ENCODE measurements around the gene PALLD.

The PALLD gene

GRCh38 chr4:168594121-168594520 is 97.3 kb downstream of the PALLD start:
- no peak for DNase-seq

DNA sequence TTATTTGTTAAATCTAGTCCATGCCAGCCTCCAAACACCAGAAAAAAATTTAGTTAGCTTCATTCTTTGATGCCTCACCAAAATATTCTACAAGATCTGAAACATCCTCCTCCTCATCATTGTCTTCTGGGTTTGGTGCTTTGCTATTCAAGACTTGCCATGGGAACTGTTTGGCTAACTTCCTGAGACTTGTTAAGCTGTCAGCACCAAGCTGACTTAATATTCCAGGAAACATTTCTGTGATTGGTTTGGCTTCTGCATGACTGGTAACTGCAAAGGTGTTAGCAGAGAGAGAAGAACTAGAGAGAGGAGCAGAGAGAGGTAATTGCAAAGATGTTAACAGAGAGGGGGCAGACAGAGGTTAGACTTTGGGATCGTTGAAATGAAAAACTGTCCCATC is 101.3 kb downstream of the PALLD start:
- DNase-seq = no peak

DNA sequence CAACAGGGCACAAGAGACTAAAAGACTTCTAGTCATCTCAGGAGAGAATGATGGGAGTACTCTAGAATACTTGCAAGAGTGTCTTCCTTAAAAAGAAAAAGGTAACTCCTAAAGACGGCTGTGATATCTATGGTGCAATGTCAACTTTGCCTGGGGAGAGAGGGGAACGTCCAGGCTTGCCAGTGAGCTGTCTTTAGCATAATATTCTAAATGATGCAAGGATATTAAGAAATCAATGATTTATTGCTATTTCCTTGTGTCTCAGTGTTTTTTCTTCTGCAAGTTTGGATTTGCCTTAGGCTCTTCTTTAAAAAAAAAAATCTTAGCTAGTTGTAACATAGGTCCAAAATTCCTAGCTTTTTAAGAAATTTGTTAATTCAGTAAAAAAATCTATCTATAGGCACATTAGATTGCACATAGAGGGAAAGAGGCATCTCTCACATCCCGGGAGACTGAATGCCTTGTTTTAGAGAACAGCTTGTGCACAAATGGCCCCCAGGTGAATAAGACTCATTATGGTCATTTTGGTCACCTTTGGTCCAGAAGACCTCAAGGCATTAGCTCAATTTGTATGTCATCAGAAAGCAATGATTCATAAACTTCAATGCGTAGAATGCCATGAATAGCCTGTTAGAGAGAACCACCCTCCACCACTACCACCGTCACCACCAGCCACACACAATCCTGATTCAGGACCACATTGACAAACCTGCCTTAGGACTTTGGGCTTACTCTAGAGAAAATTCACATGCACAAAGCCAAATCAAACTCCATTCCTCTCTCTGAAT is 104.1 kb downstream of the PALLD start:
- no peak for DNase-seq

DNA sequence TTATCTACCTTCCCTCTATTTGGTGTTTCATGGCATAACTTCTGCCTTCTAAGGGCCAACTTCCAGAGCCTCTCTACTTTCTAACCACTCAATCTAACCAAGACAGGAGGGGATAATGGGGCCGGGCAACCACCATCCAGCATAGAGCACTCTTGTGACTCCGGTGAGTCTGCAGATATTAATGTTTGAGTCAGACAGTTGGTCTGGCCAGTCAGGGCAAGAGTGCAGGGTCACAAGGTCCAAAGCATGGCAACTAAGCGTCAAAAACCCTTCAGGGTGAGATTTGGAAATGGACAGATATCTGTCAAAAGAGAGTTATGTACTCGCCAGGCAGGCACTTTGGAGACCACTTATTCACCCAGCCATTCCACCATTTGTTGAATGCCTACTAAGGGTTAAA is 105.0 kb downstream of the PALLD start:
- no peak for DNase-seq

DNA sequence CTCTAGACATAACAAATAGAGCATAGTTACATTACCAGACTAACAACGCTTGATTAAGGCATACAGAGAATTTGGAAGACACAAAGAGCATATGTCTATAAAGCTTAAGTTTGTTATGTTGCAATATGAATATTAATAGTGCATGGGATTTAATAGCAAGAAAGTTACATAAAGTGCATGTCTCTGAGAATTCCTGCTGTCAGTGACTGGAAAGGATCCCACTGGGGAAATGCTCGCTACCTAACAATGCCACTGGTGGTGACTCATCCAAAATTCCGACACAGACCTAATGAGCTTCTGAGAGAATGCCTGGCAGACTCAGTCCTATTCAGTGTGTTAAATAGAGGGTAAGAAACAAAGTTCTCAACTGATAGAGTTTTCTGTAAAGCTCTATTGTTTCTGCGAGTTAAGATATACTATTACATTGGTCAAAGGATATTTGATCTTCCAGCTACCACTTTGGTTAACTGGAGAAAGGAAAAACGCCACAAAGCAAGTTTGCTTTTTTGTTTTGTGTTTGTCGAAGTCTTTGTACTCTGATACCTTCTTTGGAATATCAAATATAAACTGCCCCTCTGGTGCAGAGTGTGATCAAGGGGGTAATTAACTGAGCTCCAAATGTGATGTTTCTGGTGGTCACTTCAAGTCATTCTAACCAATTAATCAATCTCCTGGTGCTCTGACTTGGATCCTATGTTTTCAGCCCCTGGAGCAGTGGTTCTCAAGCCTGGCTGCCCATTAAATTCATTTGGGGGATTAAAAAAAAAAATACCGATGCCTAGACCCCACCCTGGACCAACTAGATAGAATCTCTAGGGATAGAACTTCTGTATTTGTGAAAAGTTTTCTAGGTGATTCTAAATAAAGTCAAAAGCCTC is 107.9 kb downstream of the PALLD start:
- DNase-seq = no peak

- DNase-seq = no peak
Observed at GRCh38 chr4:168605411-168605810, 108.6 kb downstream of the PALLD start.

GRCh38 chr4:168607215-168607614 is 110.4 kb downstream of the PALLD start:
- no peak for DNase-seq

- no peak for DNase-seq
Observed at GRCh38 chr4:168608771-168609170, 111.9 kb downstream of the PALLD start.

- no peak for DNase-seq
Observed at GRCh38 chr4:168609369-168609768, 112.5 kb downstream of the PALLD start.

- no peak for DNase-seq
Observed at GRCh38 chr4:168610911-168611530, 114.2 kb downstream of the PALLD start.

- no peak for DNase-seq
Observed at GRCh38 chr4:168612450-168613135, 115.7 kb downstream of the PALLD start.

- no peak for DNase-seq
Observed at GRCh38 chr4:168613869-168614268, 117.0 kb downstream of the PALLD start.

- no peak for DNase-seq
Observed at GRCh38 chr4:168614281-168615057, 117.6 kb downstream of the PALLD start.

- DNase-seq = no peak
Observed at GRCh38 chr4:168615294-168616065, 118.6 kb downstream of the PALLD start.

DNA sequence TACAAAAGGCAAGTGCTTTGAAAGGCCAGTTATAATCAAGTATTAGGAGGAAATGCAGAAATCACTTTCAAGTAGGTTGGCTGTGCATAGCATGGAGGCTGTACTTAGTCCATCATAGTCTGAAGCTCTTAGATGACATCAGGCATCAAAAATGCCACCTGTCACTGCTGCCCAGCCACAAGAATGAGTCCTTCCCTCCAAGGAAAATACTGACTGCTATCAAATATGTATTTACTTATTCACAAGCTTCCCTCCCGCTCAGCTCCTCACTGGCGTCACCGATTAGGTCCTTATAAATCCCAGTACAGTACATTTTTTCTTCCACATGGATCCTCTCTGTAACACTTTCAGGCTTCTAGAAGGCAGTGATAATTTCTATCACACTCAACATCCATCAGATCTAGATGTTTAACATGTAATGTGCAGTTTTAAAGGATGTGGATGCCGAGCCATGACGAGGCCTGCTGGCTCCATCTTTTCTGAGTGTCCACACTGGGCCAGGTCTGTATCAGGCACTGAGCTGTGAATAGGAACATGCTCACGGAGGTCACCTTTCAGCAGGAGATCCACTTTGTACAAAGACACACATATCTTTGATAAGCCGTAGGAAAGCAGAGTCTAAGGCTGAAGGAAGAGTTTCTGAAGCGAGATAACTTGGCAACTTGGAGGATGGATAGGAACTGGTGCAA is 121.9 kb downstream of the PALLD start:
- no peak for DNase-seq

- no peak for DNase-seq
Observed at GRCh38 chr4:168619266-168619631, 122.4 kb downstream of the PALLD start.

DNA sequence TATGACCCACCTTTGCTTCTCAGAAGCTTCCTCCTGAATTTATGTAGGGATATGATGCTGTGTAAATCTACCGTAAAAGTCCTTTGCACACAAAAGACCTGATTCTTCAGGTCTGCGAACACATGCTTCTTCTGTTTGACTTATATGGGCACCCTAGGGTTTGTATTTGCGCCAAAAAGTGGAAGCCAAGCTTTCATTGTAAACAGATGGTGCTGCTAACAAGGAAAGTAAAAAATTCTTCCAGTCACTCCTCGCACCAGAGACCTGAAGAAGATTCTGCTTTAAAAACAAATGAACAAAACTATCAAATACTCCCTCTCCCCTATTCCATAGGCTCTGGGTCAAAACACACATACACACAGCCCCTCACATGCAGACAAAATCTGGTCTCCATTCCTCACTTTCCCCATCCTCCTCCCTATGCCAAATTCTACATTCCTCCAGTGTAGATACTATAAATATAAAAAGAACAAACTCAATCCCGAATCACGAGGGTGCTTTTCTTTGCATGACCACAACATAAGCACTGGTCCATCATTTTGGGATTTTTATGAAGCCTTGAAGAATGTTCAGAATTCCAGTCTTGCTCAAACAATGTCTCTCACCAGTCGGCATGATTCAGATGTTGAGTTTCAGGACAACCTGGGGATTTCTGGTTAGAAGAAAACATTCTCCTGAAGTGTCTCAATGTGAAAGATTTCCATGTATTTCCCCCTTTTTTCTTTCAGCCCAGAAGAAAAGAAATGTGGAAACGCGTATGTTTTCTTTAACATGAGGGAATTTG is 125.1 kb downstream of the PALLD start:
- no peak for DNase-seq

DNA sequence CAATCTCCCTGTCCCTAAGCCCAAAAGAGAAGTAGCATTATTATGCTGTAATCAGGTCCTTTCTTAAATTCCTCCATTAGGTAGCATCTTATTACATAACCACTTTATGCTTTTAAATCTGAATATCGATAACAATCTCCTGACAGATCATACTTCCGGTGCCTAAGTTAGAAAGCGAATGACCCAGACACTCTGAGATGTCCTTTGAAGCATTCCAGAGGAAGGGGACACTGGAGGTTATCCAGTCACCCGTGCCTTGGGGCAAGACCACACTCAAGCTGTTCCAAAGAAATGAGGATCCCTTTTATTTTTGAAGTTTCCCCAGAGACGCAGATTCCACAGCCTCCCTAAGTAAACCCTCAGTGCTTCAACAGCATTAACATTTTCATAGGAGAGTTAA is 125.7 kb downstream of the PALLD start:
- no peak for DNase-seq

DNA sequence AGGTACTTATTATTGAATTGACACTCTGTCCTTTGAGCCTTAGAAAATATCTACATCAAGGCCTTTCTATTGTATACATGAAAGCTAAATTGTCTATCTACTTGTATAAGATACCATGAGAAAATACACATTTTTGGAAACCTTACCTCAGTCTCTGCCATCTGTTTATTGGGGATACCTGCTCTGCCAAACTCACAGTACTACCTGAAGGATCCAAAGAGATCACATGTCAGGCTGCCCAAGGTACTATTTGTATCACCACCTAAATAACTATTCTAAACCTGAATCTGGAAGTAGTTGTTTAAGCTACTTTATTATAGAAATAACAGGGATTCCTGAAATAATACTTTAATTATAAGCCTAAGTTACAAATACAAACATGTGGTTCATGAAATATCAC is 126.2 kb downstream of the PALLD start:
- DNase-seq = no peak

DNA sequence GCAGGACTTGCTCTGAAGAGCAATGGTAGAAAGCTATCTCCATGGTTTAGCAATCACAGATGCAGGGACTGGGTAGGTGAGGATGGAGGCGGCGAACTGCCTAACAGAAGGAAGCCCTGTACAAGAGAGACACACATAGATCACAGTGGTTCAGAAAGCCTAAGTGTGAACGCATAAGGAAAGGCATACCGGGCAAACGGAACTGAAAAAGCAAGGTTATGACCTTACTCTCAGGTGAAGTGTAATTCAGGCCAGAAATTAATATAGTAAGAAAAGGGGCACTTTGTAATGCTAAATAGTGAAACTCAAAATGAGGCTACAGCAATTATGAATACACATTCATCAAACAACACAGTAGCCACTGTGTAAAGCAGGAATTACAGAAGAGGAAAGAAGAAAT is 126.6 kb downstream of the PALLD start:
- DNase-seq = no peak

Data from NCI-H1105 (cell line).